K562 (cell line): ENCODE results near the gene RHOB.

Experiments used
- ADNP ChIP-seq: fragments of 200-800 bp; sonication (Bioruptor generic); IDR thresholded peaks from 2 replicates; pipeline ENCODE4 v1.6.1; 2016; ENCODE audit warnings: missing genetic modification characterization, missing compliant biosample characterization
- ATF7 ChIP-seq: fragments of 450-650 bp; IDR thresholded peaks from 2 replicates; pipeline ENCODE4 v1.7.1; 2014; ENCODE audit warnings: mild to moderate bottlenecking, moderate library complexity
- EZH2 ChIP-seq: IDR thresholded peaks from 2 replicates; pipeline ENCODE4 v1.6.1; 2012; ENCODE audit warnings: low read depth, mild to moderate bottlenecking, inconsistent platforms, low read length, borderline replicate concordance
- SIN3A ChIP-seq, 2 experiments: fragments of 150-350 bp in 1 of 2; IDR thresholded peaks; 2 replicates each; pipeline ENCODE4 v1.6.1; 2011 to 2016; ENCODE audit warnings: borderline replicate concordance in 2 of 2, low read depth in 2 of 2, low read length in 2 of 2, mild to moderate bottlenecking in 2 of 2, moderate library complexity in 2 of 2; ENCODE audit not compliant: control insufficient read depth in 1 of 2
- ZSCAN29 ChIP-seq: fragments of 450-650 bp; IDR thresholded peaks from 2 replicates; pipeline ENCODE4 v1.6.1; 2017
- TF ChIP-seq, protein P1 (sequence below): fragments of 450-650 bp; IDR thresholded peaks from 2 replicates; pipeline ENCODE4 v1.6.1; 2017; ENCODE audit warnings: antibody characterized with exemption
- TF ChIP-seq, protein P2 (sequence below): sonication (generic); formaldehyde crosslinking; IDR thresholded peaks from 2 replicates; pipeline ENCODE4 v1.9.0; 2022; ENCODE audit warnings: mild to moderate bottlenecking, missing genetic modification reagents

DNA sequence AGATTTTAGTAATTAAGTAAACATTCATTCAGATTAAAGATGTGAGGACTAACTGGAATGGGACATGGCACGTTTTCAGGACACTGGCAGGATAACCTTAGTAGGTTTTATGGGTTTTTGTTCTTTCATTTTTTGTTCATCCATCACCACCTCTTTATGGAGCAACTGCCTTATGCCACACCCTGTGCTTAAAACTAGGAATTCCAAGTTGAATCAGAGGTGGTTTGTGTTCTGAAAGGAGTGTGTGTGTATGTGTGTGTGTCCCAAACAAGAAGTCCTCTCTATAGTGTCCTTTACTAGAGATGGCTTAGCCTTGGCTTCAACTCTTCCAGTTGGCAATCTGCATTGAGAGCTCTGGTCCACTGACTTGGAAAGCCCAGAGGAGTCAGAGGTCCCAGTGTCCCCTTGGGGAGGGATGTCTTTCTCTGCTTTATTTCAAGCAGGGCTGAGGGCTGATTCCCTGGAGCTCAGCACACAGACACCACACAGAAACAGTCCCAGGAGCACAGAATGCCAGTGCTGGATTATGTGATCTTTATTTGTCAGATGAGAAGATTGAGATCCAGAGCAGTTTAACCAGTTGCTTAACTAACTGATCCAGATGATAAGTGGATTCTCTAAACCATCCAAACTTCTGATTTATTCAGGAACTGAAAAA lies 25.2 kb downstream of the RHOB start:
- TF ChIP-seq SIN3A (IDR thresholded peaks at IDR 0.05; ENCODE audit: borderline replicate concordance in 2 of 2, control insufficient read depth in 1 of 2, low read depth in 2 of 2, low read length in 2 of 2) (no peak), ZSCAN29 (no peak), EZH2 (no peak), ATF7 (no peak), ADNP (tag) (no peak)
- TF ChIP-seq, protein P1, sequence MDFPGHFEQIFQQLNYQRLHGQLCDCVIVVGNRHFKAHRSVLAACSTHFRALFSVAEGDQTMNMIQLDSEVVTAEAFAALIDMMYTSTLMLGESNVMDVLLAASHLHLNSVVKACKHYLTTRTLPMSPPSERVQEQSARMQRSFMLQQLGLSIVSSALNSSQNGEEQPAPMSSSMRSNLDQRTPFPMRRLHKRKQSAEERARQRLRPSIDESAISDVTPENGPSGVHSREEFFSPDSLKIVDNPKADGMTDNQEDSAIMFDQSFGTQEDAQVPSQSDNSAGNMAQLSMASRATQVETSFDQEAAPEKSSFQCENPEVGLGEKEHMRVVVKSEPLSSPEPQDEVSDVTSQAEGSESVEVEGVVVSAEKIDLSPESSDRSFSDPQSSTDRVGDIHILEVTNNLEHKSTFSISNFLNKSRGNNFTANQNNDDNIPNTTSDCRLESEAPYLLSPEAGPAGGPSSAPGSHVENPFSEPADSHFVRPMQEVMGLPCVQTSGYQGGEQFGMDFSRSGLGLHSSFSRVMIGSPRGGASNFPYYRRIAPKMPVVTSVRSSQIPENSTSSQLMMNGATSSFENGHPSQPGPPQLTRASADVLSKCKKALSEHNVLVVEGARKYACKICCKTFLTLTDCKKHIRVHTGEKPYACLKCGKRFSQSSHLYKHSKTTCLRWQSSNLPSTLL: no peak
- TF ChIP-seq, protein P2, sequence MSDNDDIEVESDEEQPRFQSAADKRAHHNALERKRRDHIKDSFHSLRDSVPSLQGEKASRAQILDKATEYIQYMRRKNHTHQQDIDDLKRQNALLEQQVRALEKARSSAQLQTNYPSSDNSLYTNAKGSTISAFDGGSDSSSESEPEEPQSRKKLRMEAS: no peak
